Upper lobe of left lung (tissue), 4 donors: ENCODE results near the gene VPS13D.

ENCODE experiments used
- CTCF ChIP-seq, 6 experiments: fragments of 450-650 bp in 4 of 6; fragments of 200-600 bp in 2 of 6; sonication (generic) in 2 of 6; IDR thresholded peaks; one replicate each; pipeline ENCODE4 v1.5.1; 2016 to 2019; ENCODE audit warnings: antibody characterized with exemption in 6 of 6
- POLR2A ChIP-seq, 4 donors: fragments of 450-650 bp; IDR thresholded peaks; one replicate each; pipeline ENCODE4 v1.5.1; 2016 to 2017; ENCODE audit warnings: antibody characterized with exemption in 4 of 4, mild to moderate bottlenecking in 2 of 4
- POLR2AphosphoS5 ChIP-seq, 2 donors: sonication (generic); formaldehyde crosslinking; IDR thresholded peaks; one replicate each; pipeline ENCODE4 v1.5.1; 2017; ENCODE audit warnings: antibody characterized with exemption in 2 of 2

- TF ChIP-seq POLR2A (IDR thresholded peaks at IDR 0.05) (no peak), POLR2AphosphoS5 (IDR thresholded peaks at IDR 0.05) (no peak), CTCF (IDR thresholded peaks at IDR 0.05) (no peak)
These were observed 145.5 kb downstream of the VPS13D start for GRCh38 chr1:12375133-12375829.
